Measurements from ENCODE around the gene ACOX3. TPM values are rescaled to one million over a fixed set of nuclear protein-coding genes. Genes with fewer than 3 reads are reported as not detected.

Gene ACOX3
- total and polyA plus RNA-seq, 9 of the 15 experiments (the other 6 are each of a cell fraction or from before 2014, with no cell fraction given) = 0.68 to 7.3 (median 3.7) TPM

- TF ChIP-seq ZMIZ1 (IDR thresholded peaks at IDR 0.05; ENCODE audit: low read depth in 2 of 2, low read length in 2 of 2) (no peak), HNRNPL (IDR thresholded peaks at IDR 0.05; ENCODE audit: low read depth, low read length) (no peak), ZBTB33 (CRISPR knock-in tag; IDR thresholded peaks at IDR 0.05) (no peak), BHLHE40 (IDR thresholded peaks at IDR 0.05; ENCODE audit: low read length) (peak; percentile 31; the same call in 1 of the 2 replicates), ZNF165 (CRISPR knock-in tag; IDR thresholded peaks at IDR 0.05; ENCODE audit: borderline replicate concordance) (no peak), TRIM24 (IDR thresholded peaks at IDR 0.05) (peak; percentile 59 to 71; a peak in 3 of 4 replicates), ZC3H11A (IDR thresholded peaks at IDR 0.05; ENCODE audit: low read depth, low read length) (no peak), FOSL1 (tag; conservative IDR thresholded peaks at IDR 0.05) (0 out of 2 replicates have a peak, but pooled peaks have one; percentile 21), ELK1 (CRISPR knock-in tag; IDR thresholded peaks at IDR 0.05) (no peak), EP400 (IDR thresholded peaks at IDR 0.05) (peak; percentile 88), STAT6 (CRISPR knock-in tag; IDR thresholded peaks at IDR 0.05) (0 out of 2 replicates have a peak, but pooled peaks have one; percentile 48), HDAC1 (IDR thresholded peaks at IDR 0.05) (no peak), MTA1 (IDR thresholded peaks at IDR 0.05; ENCODE audit: borderline replicate concordance) (no peak)
Measured at GRCh38 chr4:8439914-8440491, 520 bp downstream of the ACOX3 start (continued).

Measured in K562 (cell line).